Liver (tissue), 9 donors: Measurements from ENCODE around the gene CXCL14. TPM values are rescaled to one million over a fixed set of nuclear protein-coding genes. Genes with fewer than 3 reads are reported as not detected.

Experiments
- DNase-seq: peaks from one replicate; pipeline ENCODE4 v3.0.0-alpha.2; 2017; ENCODE audit warnings: low spot score
- H3K27ac ChIP-seq, 2 donors: one replicate each; pipeline ENCODE4 v1.7.0; 2013; ENCODE audit warnings: inconsistent platforms in 2 of 2, low read length in 2 of 2, control low read depth in 1 of 2, low read depth in 1 of 2, mild to moderate bottlenecking in 1 of 2
- H3K27me3 ChIP-seq, 4 donors: one replicate each; pipeline versions ENCODE4 v1.6.1 to v1.7.0; 2013; ENCODE audit warnings: low read length in 3 of 4, inconsistent platforms in 1 of 4, mild to moderate bottlenecking in 1 of 4, moderate library complexity in 1 of 4; ENCODE audit not compliant: control insufficient read depth in 4 of 4, insufficient read depth in 4 of 4
- H3K36me3 ChIP-seq, 4 donors: one replicate each; pipeline versions ENCODE4 v1.6.1 to v1.7.0; 2013; ENCODE audit warnings: low read length in 3 of 4, mild to moderate bottlenecking in 3 of 4, low read depth in 1 of 4, moderate library complexity in 1 of 4; ENCODE audit not compliant: control insufficient read depth in 4 of 4, insufficient read depth in 3 of 4
- H3K4me1 ChIP-seq, 4 donors: one replicate each; pipeline versions ENCODE4 v1.6.1 to v1.7.0; 2013; ENCODE audit warnings: low read length in 3 of 4, mild to moderate bottlenecking in 3 of 4, moderate library complexity in 1 of 4; ENCODE audit not compliant: control insufficient read depth in 4 of 4, insufficient read depth in 4 of 4
- H3K4me3 ChIP-seq, 3 donors: one replicate each; pipeline versions ENCODE4 v1.6.1 to v1.7.0; 2013; ENCODE audit warnings: low read length in 3 of 3, control low read depth in 1 of 3, low read depth in 1 of 3, mild to moderate bottlenecking in 1 of 3
- H3K9ac ChIP-seq, 2 donors: one replicate each; pipeline ENCODE4 v1.7.0; 2013; ENCODE audit warnings: low read length in 2 of 2, mild to moderate bottlenecking in 2 of 2, moderate library complexity in 2 of 2, control low read depth in 1 of 2, low read depth in 1 of 2
- H3K9me3 ChIP-seq, 4 donors: one replicate each; pipeline versions ENCODE4 v1.6.1 to v1.7.0; 2013; ENCODE audit warnings: low read length in 3 of 4; ENCODE audit not compliant: control insufficient read depth in 4 of 4
- EGR1 ChIP-seq, 2 donors: IDR thresholded peaks; 2 replicates each; pipeline ENCODE4 v1.6.1; 2016 to 2018; ENCODE audit warnings: antibody characterized with exemption in 2 of 2, low read depth in 2 of 2
- FOXA1 ChIP-seq: IDR thresholded peaks from 2 replicates; pipeline ENCODE4 v1.6.1; 2016; ENCODE audit warnings: antibody characterized with exemption
- FOXA2 ChIP-seq: IDR thresholded peaks from 2 replicates; pipeline ENCODE4 v1.6.1; 2016; ENCODE audit warnings: antibody characterized with exemption
- GABPA ChIP-seq, 2 donors: IDR thresholded peaks in 1 of 2; conservative IDR thresholded peaks in 1 of 2; 2 replicates each; pipeline ENCODE4 v1.6.1; 2016; ENCODE audit warnings: antibody characterized with exemption in 2 of 2, mild to moderate bottlenecking in 1 of 2, moderate library complexity in 1 of 2
- HNF4A ChIP-seq, 2 donors: conservative IDR thresholded peaks; 2 replicates each; pipeline ENCODE4 v1.6.1; 2016; ENCODE audit warnings: antibody characterized with exemption in 2 of 2, mild to moderate bottlenecking in 2 of 2
- HNF4G ChIP-seq: IDR thresholded peaks from 2 replicates; pipeline ENCODE4 v1.6.1; 2016; ENCODE audit warnings: antibody characterized with exemption
- JUND ChIP-seq, 2 donors: IDR thresholded peaks; 2 replicates each; pipeline ENCODE4 v1.6.1; 2016; ENCODE audit warnings: antibody characterized with exemption in 2 of 2
- NR2F2 ChIP-seq: IDR thresholded peaks from 2 replicates; pipeline ENCODE4 v1.6.1; 2016; ENCODE audit warnings: antibody characterized with exemption
- RAD21 ChIP-seq, 2 donors: IDR thresholded peaks; 2 replicates each; pipeline ENCODE4 v1.6.1; 2016; ENCODE audit warnings: antibody characterized with exemption in 2 of 2, mild to moderate bottlenecking in 2 of 2
- RXRA ChIP-seq, 2 donors: IDR thresholded peaks; 2 replicates each; pipeline ENCODE4 v1.6.1; 2017 to 2018; ENCODE audit warnings: antibody characterized with exemption in 2 of 2, mild to moderate bottlenecking in 1 of 2
- SP1 ChIP-seq: IDR thresholded peaks from 2 replicates; pipeline ENCODE4 v1.6.1; 2018; ENCODE audit warnings: antibody characterized with exemption, mild to moderate bottlenecking
- TAF1 ChIP-seq: conservative IDR thresholded peaks from 2 replicates; pipeline ENCODE4 v1.6.1; 2016; ENCODE audit warnings: antibody characterized with exemption, mild to moderate bottlenecking
- YY1 ChIP-seq: IDR thresholded peaks from 2 replicates; pipeline ENCODE4 v1.6.1; 2016; ENCODE audit warnings: antibody characterized with exemption, mild to moderate bottlenecking
- WGBS: extraction: QIAGEN DNeasy Blood & Tissue Kit; methylation state at CpG from one replicate; pipeline ENCODE4 v1.1.7; 2013; 5-methylcytosine and 5-hydroxymethylcytosine counted together
- polyA plus RNA-seq, 2 donors: library from polyadenylated mRNA; stranded (reverse) in 1 of 2; unstranded in 1 of 2; fragments of 200-250 nt in 1 of 2; fragments of >200 nt in 1 of 2; fragmentation: Nextera tagmentation in 1 of 2; extraction: Ambion mirVana in 1 of 2; gene quantifications; one replicate each; pipeline versions ENCODE4 v1.2.1 to v1.2.3, GENCODE V29; 2013 to 2015
- total RNA-seq, 2 donors: library from RNA; depleted of rRNA; stranded (reverse); fragments of >200 nt; gene quantifications; one replicate each; pipeline ENCODE4 v1.2.3, GENCODE V29; 2014
- TF ChIP-seq, protein P1 (sequence below): IDR thresholded peaks from 2 replicates; pipeline ENCODE4 v1.6.1; 2016; ENCODE audit warnings: antibody characterized with exemption
- TF ChIP-seq, protein P2 (sequence below): IDR thresholded peaks from 2 replicates; pipeline ENCODE4 v1.6.1; 2016; ENCODE audit warnings: antibody characterized with exemption
- TF ChIP-seq, protein P3 (sequence below): IDR thresholded peaks from 2 replicates; pipeline ENCODE4 v1.6.1; 2016; ENCODE audit warnings: antibody characterized with exemption
- donor health status: healthy.
- donor health status: healthy.
- donor health status: healthy.
- donor health status: healthy.
- donor health status: healthy.

The CXCL14 gene
- total and polyA plus RNA-seq, 4 donors: 2.7 to 13.7 (median 8.3) TPM

DNA sequence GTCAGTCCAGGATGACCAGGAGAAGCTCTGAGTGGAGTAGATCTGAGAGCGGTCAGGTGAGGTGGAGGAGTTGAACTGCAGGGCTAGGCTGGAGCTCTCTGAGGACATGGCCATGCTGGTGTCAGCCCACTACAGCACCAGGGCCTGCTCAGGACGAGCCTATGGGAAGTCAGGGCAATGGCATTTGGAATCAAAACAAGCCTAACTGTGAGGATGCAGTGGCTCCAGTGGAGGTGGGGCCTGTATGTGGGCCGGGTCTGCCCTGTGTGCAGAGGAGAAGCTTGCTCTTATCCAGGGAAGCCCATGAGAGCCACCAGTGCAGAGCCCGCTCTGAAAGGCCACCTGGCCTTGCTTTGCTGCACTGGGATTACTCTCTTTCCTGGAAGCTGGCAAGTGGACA lies 11.1 kb downstream of the CXCL14 start:
- H3K4me1 ChIP-seq: peaks cover 0 to 4% (median 0%) of the 10 kb centered on the region in 4 donors
- peaks cover 0 to 2% (median 0%) of the 10 kb centered on the region in 4 donors for H3K27me3 ChIP-seq
- no peaks in the 10 kb centered on the region for H3K36me3 ChIP-seq
- TF ChIP-seq FOXA1: no peak
- TF ChIP-seq, protein P1, sequence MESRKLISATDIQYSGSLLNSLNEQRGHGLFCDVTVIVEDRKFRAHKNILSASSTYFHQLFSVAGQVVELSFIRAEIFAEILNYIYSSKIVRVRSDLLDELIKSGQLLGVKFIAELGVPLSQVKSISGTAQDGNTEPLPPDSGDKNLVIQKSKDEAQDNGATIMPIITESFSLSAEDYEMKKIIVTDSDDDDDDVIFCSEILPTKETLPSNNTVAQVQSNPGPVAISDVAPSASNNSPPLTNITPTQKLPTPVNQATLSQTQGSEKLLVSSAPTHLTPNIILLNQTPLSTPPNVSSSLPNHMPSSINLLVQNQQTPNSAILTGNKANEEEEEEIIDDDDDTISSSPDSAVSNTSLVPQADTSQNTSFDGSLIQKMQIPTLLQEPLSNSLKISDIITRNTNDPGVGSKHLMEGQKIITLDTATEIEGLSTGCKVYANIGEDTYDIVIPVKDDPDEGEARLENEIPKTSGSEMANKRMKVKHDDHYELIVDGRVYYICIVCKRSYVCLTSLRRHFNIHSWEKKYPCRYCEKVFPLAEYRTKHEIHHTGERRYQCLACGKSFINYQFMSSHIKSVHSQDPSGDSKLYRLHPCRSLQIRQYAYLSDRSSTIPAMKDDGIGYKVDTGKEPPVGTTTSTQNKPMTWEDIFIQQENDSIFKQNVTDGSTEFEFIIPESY: no peak
- TF ChIP-seq RXRA (IDR thresholded peaks at IDR 0.05): no peak
- TF ChIP-seq TAF1: no peak
- TF ChIP-seq GABPA (IDR thresholded peaks at IDR 0.05 in 1 of 2, conservative IDR thresholded peaks at IDR 0.05 in 1 of 2): no peak
- no peak for TF ChIP-seq HNF4G
- no peak overlapping the region for H3K9ac ChIP-seq
- H3K4me3 ChIP-seq: no peak overlapping the region
- WGBS: 81% methylated on average over 4 of the region's 4 CpGs
- no peak overlapping the region for H3K27ac ChIP-seq
- H3K9me3 ChIP-seq: no peaks in the 10 kb centered on the region
- DNase-seq: no peak

DNA sequence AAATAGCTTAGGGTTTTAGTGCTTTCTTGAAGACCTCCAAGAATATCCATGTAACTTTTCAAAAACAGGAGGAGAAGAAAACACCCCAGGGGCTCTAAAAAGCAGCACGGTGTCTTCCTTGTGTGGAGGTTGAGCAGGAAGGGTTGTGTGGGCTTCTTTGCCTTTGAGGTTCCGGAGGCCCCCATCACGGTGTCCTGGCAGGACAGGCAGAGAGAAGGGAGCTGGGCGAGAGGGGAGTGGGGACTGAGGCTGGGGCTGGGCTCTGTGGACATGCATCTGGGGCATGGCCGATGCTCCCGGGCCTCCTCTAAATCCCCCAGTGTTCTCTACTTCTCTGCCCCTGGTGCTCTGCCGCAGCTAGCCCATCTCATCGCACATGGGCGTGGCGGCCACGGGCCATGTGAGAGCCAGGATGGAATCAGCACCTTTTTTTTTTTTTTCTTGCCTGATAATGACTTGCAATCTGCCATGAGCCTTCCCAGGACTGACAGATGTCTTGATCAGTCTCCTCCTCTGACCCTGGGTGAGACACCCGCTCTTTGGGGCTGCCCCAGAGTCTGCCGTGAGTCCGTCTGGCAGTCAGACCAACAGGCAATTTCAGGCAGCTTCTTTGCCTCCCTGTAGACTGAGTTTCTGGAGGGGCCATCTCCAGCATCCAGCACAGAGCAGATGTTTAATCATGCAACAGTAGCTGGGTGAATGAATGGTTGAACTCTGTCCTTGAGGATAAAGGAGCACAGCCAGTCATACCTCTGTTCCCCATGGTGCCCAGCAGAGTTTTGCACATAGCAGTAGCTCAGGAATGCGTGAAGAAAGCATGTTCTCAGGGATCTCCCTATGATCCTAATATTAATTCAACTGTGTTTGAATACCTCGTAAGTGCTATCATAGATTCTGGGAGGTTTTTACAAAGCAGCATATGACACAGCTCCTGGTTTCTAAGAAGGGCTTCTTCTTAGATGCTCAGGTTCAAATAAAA lies 12.1 kb downstream of the CXCL14 start:
- no peak overlapping the region for H3K9ac ChIP-seq
- H3K4me1 ChIP-seq: peaks cover 0 to 4% (median 0%) of the 10 kb centered on the region in 4 donors
- H3K27me3 ChIP-seq: no peaks in the 10 kb centered on the region
- TF ChIP-seq, protein P2, sequence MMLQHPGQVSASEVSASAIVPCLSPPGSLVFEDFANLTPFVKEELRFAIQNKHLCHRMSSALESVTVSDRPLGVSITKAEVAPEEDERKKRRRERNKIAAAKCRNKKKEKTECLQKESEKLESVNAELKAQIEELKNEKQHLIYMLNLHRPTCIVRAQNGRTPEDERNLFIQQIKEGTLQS: no peak
- TF ChIP-seq, protein P1: no peak
- TF ChIP-seq, protein P3, sequence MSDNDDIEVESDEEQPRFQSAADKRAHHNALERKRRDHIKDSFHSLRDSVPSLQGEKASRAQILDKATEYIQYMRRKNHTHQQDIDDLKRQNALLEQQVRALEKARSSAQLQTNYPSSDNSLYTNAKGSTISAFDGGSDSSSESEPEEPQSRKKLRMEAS: no peak
- no peak for TF ChIP-seq NR2F2
- no peak for TF ChIP-seq FOXA2
- no peak for TF ChIP-seq EGR1 (IDR thresholded peaks at IDR 0.05; ENCODE audit: low read depth in 2 of 2)
- TF ChIP-seq HNF4A (conservative IDR thresholded peaks at IDR 0.05): no peak
- no peak for TF ChIP-seq HNF4G
- no peak for TF ChIP-seq RXRA (IDR thresholded peaks at IDR 0.05)
- no peak for TF ChIP-seq JUND (IDR thresholded peaks at IDR 0.05)
- no peak for TF ChIP-seq YY1
- no peak for TF ChIP-seq RAD21 (IDR thresholded peaks at IDR 0.05)
- TF ChIP-seq SP1: no peak
- no peak for TF ChIP-seq FOXA1
- 83% methylated on average over 16 of the region's 16 CpGs for WGBS
- no peak for DNase-seq
- no peak overlapping the region for H3K4me3 ChIP-seq
- no peak overlapping the region for H3K27ac ChIP-seq
- H3K9me3 ChIP-seq: no peaks in the 10 kb centered on the region
- H3K36me3 ChIP-seq: no peaks in the 10 kb centered on the region
